T-helper 22 cell (primary cell): ENCODE results near the gene MAP3K7.
"Not testable (repeated sequence)": the region's sequence is repeated elsewhere in the genome, so short reads cannot be mapped to it uniquely, and the experiment has no call there.

Experiments
- DNase-seq: peaks from one replicate; pipeline ENCODE4 v3.0.0-alpha.2; 2020; ENCODE audit warnings: low read depth

The MAP3K7 gene

GRCh38 chr6:90578894-90579549, 7.8 kb downstream of the MAP3K7 start:
- no peak for DNase-seq

- DNase-seq = no peak
Observed at GRCh38 chr6:90575267-90575666, 11.6 kb downstream of the MAP3K7 start.

GRCh38 chr6:90574610-90575009, 12.3 kb downstream of the MAP3K7 start:
- no peak for DNase-seq

GRCh38 chr6:90573624-90574023, 13.2 kb downstream of the MAP3K7 start:
- DNase-seq = no peak

DNA sequence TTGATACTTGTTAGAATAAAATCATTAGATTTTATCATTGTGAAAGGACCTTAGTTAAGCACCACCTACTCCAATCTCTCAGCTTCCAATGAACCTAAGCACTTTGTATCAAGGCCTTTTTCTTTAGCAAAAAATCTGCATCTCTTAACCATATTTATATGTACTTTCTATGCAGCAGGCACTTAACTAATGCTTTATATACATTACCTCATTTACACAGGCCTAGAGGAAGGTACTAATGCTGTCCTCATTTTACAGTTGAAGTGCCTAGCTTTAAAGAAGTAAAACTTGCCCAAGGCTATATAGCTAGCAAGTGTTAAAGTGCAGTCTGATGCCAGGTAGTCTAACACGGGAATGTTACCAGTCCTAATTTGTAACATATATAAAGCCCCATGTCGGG, 14.0 kb downstream of the MAP3K7 start:
- DNase-seq = no peak

DNA sequence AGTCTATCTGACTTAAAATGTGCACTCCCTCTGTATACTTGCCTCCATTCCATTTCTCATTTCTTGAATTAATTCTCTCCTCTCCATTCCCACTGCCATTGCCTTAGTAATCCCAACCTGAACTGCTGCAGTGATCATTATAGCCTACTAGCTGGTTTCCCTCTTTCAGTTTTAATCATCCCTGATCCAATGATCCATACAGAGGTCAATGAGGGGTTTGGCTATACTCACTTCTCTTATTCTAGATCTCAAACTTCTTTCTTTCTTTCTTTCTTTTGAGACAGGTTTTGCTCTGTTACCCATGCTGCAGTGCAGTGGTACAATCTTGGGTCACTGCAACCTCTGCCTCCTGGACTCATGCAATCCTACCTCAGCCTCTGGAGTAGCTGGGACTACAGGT, 17.6 kb downstream of the MAP3K7 start:
- no peak for DNase-seq

- not testable (repeated sequence) for DNase-seq
Observed at GRCh38 chr6:90567682-90568081, 19.2 kb downstream of the MAP3K7 start.

DNA sequence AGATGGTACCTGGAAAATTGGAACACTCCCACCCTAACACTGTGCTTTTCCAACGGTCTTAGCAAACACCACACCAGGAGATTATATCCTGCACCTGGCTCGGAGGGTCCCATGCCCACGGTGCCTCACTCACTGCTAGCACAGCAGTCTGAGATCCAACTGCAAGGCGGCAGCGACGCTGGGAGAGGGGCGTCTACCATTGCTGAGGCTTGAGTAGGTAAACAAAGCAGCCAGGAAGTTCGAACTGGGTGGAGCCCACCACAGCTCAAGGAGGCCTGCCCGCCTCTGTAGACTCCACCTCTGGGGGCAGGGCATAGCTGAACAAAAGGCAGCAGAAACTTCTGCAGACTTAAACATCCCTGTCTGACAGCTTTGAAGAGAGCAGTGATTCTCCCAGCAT, 24.5 kb downstream of the MAP3K7 start:
- DNase-seq = not testable (repeated sequence)

GRCh38 chr6:90559931-90560330, 26.9 kb downstream of the MAP3K7 start:
- no peak for DNase-seq

GRCh38 chr6:90557006-90557405, 29.9 kb downstream of the MAP3K7 start:
- no peak for DNase-seq

- DNase-seq = no peak
Observed at GRCh38 chr6:90547991-90548390, 38.9 kb downstream of the MAP3K7 start.

GRCh38 chr6:90547079-90547478, 39.8 kb downstream of the MAP3K7 start:
- no peak for DNase-seq

DNA sequence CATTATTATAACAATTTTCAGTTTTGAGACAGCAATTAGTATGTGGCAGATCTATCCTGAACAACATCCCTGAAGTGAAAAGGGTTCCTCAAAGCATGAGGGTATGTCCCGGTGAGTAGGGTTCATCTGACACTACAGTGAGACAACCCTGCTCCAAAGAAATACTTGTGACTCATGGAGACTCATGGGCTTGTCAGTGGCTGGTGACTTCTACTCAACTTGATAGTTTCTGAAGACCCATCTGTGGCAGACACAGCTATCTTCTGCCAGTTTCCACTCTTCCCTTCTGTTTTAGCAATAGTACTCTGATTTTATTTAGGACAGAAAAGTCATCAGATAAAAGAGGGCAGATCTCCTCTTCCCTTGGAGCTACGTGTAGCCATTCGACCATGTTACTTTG, 41.4 kb downstream of the MAP3K7 start:
- no peak for DNase-seq

- DNase-seq = no peak
Observed at GRCh38 chr6:90544741-90545140, 42.1 kb downstream of the MAP3K7 start.

GRCh38 chr6:90544081-90544480, 42.8 kb downstream of the MAP3K7 start:
- DNase-seq = no peak

DNA sequence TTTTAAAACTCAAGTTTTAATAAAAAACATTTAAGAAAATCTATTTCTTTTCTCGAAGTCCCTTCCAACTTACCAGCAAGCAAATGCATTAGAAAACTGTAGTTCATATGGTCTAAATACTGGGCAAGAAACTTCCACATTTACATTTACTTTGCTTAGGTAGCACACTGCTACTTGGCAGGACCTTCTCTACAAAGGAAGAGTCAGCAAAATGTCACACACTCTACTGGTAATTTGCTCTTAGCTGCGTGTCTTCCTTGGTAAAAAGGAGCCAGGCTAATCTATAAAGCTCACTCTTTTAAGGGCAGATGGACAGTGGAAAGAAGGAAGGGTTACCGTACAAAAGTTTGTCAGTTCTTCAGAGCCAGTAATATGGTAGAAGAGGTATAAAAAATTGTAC, 45.7 kb downstream of the MAP3K7 start:
- DNase-seq = no peak

GRCh38 chr6:90538278-90539046, 48.4 kb downstream of the MAP3K7 start:
- DNase-seq = no peak

DNA sequence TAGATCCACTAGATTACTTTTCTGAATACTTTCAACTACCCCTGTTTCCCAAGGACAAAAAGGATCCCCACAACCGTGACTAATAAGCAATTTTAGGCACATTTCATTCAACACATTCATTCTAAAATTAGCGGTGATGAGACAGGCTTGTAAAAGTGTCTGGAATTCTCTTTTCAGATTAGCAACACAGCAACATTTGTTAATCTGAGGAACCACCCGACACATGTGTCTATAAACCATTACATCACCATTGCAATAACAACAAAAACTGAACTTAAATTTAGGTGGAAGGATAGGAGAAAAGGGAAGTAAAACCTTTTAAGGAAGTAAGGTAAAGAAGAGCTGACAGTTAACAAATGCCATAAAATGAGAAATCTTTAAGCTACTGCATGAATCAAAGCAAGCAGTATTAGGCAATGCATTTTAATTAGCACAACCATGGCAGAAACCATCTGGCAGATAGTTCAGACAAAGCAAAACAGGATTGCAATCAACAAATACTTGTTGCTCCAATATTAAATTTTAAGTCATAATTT, 49.1 kb downstream of the MAP3K7 start:
- no peak for DNase-seq

- DNase-seq = no peak
Observed at GRCh38 chr6:90537027-90537426, 49.8 kb downstream of the MAP3K7 start.

DNA sequence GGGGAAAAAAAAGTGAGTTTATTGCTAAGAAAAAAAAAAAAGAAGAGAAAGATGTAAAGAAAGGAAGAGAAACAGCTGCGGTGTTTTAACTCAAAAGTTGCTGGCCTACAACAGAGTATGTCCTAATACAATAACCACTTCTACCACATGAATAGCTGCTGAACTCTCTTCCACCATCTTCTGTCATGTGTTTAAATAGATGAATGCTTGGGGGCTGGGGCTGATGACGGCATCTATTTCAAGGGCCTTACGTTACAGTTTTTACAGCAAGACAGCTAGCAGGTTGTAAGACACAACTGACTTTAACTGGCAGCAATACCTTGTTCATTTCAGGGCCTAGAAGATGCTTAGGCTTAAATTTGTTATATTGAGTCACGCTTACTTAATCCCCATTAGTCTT, 50.4 kb downstream of the MAP3K7 start:
- no peak for DNase-seq

DNA sequence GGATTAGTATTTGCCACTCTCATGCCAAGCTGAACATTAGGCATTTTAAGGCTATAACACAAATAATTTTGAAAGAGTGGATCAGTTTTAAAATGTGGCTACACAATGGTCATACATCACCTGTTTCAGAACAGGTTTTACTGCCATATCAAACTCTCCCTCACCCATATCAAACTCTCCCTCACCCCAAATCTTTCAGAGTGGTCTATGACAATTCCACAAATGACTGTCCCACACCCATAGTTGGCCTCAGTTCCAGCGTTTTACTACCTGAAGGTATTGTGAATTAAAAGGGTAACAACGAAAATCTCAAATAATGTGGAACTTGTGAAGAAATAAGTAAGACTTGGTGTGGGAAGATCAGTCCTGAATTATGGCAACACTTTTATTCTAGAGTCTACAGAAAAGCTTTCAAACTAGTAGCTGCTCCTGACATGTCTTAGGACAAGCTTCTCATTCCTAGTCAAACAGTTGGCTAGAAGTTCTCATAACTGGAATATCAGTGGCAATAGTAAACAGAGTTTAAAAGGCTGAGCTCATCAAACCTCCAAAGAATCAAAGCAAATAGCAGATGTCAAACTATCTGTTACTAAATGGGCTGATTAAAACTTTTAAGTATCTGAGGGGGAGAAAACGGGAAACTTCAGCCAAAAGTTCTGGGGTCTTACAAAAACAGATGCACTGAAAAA, 52.4 kb downstream of the MAP3K7 start:
- no peak for DNase-seq

GRCh38 chr6:90533615-90534336, 53.1 kb downstream of the MAP3K7 start:
- no peak for DNase-seq
